GM18517 (cell line): Measurements from ENCODE around the gene TLE4.

Source experiments
- ATAC-seq: cut with Tn5 transposase; IDR thresholded peaks from one replicate; pipeline ENCODE4 v1.9.1; 2021; ENCODE audit warnings: mild to moderate bottlenecking, moderate library complexity; ENCODE audit not compliant: unreplicated experiment

The TLE4 gene

DNA sequence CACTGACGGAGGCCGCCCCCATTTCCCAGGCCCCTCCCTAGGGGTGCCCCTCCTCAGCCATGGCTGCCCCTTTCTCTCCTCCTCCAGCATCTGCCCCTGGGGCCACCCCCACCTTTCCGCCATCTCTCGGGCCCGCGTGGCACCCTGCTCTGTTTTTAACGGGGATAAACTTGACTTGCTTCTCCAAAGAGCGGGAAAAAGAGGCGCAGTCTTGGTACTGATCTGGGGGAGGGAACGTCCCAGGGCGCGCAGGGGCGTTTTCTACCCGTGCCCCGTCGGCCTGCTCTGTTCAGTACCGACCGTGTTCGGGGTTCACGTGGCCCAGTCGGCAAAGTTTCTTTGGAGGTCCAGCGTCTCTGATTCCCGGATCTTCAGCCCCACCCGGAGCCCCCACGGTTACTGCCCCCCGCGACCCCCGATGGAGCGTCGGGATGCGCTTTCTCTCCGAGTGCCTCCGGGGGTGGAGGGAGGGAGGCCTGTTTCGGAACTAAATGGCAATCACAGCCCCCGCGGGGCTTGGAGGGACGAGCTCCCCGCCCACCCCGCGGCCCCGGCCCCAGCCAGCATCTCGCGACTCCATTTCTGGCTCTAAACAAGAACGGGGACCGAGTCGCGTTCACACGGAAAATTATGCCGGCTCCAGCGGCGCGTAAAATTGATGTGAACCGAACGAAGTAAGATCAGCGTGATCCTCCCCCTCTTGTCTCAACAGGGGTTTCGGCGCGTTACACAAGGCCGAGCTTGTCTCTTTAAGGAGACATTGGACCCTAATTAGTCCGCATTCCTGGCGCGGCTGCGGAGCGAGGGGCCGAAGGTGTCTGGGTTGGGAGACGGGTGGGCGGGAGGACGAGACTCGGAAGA lies 1.1 kb upstream of the TLE4 start:
- ATAC-seq, result no peak

DNA sequence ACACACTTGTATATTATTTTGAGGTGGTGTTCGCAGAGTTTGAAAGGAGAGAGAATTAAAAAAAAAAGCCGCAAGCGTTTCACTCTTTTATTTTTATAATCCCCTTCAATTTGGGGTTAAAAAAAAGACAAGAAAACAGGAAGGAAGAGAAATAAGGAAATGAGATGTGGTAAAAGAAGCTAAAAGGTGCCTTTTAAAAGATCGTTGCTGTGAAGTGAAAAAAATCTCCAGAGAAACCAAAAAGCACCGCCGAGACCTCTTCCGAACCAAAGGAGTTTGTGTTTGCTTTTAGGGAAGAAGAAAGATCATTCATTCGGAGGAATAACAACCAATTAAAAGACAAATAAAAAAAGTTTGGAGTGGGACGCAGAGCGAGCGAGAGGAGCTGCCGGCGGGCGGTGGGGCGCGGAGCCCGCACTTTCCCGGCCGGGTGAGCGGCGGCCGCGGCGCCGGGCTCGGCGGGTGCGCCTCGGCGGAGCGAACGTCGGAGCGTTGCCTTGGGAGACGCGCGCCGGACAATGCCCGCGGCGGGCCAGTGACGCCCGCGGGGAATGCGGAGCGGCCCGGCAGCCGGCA lies 355 bp downstream of the TLE4 start:
- no peak for ATAC-seq

DNA sequence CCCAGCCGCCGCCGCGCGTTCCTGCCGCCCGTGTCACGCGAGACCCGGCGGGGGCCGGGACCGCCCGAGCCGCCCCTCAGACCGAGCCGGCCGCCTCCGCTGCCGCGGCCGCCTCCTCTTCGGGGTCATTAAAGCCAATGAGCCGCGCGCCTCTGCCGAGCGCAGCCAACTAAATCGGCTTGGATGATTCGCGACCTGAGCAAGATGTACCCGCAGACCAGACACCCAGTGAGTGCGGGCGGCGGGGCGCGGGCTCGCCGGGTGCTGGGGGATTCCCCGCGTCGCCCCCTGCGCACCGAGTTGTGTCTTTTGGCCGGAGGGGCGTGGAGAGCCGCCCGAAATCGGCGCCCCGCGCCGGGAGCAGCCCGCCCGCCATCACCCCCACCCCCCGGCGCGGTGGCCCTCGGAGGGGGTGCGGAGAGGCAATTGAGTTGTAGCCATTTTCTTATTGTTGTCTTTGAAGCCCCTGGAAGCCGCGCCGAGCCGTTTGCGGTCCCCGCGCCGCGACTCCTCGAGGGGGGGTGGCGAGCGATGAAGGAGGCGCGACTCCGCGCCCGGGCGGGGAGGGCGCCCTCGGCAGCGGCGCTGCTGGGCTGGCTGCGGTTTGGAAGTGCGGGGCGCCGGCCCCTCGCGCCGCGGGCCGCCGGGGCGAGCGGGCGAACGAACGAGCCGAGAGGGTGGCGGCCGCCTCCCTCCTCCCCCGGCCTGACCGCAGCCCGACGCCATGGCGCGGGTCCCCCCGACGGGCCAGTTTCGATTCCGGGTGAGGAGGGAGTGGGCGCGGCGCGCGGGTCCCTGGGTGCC lies 1.0 kb downstream of the TLE4 start:
- no peak for ATAC-seq

- no peak for ATAC-seq
These were observed 1.7 kb downstream of the TLE4 start for GRCh38 chr9:79573412-79573923.

DNA sequence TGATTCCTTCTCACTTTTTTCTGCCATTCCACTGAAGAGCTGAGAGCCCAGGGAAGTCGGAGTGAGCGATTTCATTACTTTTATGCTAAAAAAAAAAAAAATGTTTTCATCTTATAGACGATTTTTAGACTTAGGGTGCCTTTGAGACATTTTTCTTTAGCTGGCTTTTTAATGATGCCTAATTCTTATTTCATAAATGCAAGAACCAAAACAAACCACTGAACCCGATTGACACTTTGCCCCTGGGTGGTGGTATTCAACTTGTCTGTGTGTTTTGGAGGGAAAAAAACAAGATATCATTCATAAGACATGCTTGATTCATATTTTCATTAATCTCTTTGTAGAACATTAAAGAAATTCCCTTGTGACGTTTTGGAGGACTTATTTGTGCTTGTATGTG lies 2.4 kb downstream of the TLE4 start:
- no peak for ATAC-seq

GRCh38 chr9:79574781-79575180 lies 3.0 kb downstream of the TLE4 start:
- ATAC-seq, result no peak

DNA sequence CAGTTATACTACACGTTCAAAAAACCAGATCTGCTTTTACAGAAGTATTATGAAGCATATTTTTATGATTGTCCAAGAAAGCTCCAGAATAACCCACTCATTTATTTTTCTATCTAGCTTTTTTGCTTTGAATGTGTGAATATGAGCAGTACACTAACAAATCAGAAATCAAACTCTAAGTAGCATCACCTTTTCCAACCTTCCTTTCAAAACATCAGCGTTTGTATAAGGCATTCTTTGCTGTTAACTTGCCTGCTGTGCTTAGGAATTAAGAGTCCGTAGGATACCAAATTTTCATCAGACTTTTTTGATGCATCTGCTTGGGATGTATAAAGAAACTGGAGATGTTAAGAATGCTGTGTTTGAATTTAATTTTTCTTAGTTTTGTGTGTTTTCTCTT lies 3.8 kb downstream of the TLE4 start:
- no peak for ATAC-seq

GRCh38 chr9:79577969-79578723 lies 6.4 kb downstream of the TLE4 start:
- ATAC-seq, result no peak

DNA sequence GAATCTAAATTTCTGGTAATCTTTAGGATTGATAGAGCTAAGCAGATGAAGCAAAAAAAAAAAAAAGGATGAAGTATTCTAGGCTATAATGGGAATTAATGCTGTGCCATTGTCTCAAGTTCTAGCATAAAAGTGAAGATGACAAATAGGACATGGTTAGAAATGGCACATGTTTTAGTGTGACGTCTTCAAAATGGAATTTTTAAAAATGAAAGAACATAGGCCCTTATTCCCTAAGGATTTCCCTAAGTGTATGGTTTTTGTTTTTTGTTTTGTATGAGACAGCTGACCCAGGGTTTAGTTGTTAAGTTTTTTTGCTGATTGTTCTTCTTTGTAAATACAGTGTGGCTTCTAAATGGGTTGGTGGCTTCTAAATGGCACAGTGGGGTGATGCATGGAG lies 7.1 kb downstream of the TLE4 start:
- ATAC-seq, result no peak

GRCh38 chr9:79579624-79580023 lies 7.9 kb downstream of the TLE4 start:
- ATAC-seq, result no peak

GRCh38 chr9:79580055-79580454 lies 8.3 kb downstream of the TLE4 start:
- ATAC-seq, result no peak

DNA sequence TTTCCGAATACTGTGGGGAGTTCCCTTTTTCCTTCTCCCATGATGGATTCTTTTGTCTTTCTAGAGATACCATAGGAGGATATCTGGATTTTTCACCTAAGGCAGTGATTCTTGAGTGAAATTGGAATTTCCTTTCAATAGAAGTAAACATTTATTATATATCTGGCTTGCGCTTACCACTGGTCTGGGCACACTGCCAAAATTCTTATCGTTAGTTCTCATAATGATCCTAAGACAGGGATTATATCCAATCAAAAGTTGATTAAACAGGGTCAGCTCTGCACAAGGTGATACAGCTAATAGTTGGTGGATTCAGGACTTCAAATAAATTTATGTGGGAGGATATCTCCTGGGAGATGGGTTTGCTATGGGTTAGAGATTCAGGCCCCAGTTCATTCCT lies 9.6 kb downstream of the TLE4 start:
- no peak for ATAC-seq

DNA sequence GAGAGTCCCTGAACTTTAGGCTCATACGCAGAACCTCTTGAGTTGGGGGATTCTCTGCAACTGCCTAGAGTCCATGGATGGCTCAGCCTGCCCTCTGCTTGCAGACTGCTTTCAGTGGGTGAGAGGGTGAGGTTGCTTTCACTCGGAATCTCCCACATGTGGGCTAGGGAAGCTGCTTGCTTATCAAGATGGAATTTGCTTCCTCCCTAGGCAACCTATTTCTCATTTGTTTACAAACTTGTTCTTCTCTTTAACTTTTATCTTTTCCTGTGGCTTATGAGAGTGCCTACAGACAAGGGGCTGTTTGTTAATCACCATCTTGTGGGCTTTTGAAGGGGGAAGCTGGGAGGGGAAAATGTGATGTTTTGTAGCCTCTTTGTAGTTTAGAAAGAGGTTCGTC lies 10.0 kb downstream of the TLE4 start:
- no peak for ATAC-seq

GRCh38 chr9:79583952-79584654 lies 12.3 kb downstream of the TLE4 start:
- peak; percentile 92 for ATAC-seq

DNA sequence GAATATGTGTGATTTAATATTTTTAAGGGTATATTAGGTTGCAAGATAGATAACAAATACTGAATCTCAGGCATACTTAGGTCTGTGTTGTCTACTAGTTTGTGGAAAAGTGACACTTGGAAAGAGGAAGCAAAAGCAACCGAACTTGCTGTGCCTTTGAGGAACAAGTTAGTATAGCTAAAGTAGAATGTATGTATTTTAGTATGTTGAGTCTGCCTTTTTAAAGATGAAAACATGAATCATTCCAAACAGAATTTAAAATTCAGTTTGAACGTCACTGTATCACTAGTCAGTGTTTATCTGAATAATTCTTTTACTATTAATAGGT lies 12.9 kb downstream of the TLE4 start:
- ATAC-seq, result no peak

DNA sequence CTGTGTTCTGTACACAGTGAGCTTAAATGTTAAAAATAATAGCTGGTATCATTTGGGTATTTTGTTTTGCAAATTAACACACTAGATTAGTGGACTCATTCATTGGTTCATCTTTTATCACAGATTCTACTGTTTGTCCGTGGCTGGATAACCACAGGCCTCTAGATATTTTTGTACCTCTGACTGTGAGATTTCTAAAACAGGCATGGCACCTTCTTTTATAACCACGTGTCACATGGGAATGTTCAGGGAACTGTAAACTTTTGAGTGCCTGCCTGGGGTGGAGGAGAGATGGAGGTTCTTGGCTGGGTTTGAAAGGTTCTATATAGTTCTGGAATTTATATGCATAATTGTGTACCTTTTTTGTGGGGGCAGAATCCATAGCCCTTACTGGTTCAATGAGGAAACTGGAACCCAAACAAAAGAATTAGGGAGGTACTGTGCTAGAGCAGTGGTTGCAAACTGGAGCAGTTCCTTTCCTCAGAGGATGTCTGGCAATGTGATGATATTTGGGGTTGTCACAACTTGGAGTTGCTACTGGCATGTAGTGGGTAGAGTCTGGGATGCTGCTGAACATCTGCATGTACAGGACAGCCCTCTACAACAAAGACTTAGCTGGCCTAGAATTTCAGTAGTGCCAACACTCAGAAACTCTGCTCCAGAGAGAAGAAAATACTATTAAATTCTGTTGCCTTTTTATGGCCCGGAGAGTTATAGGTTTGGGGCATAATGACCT lies 16.9 kb downstream of the TLE4 start:
- no peak for ATAC-seq

GRCh38 chr9:79591458-79591857 lies 19.7 kb downstream of the TLE4 start:
- ATAC-seq, result no peak

GRCh38 chr9:79592726-79593493 lies 21.1 kb downstream of the TLE4 start:
- ATAC-seq, result peak; percentile 65
